Measurements from ENCODE around the gene BBS12. TPM values are rescaled to one million over a fixed set of nuclear protein-coding genes. Genes with fewer than 3 reads are reported as not detected.

BBS12 gene
- total RNA-seq, 2 donors from 2014 or later = 1.0 to 2.2 TPM

- ATAC-seq = peak in 1 of 2 donors; percentile 46
- H3K36me3 Mint-ChIP-seq = peaks cover 12% of the 10 kb centered on the region
These were observed 27.5 kb upstream of the BBS12 start for GRCh38 chr4:122705009-122705408.

DNA sequence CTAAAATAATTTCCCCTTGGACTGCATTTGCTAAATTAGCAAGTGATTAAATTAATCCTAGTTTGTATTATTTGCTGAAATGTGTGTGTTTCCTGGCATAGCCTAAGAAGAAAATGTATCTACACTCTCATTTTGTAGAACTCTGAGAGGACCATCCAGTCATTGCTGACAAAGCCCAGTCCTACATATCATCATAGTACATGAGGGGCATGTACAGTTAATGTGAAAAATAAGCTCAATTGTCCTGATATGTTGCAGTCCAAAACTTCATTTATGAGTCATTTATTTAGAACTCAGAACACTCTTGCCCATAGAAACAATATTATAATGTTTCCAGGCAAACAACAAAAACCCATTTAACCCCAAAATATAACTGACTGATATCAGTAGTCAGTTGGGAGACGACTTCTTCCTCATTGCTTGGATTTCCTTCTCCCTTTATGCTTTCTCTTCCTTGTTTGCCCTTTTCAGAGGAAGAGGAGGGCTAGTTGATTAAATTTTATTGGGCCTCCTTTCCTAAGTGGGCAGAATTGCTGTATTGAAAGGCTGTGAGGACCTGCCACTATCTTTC, 26.9 kb upstream of the BBS12 start:
- Mint-ChIP-seq H3K27ac (peak overlapping the region in 1 of 2 donors; percentile 65), H3K4me1 (ENCODE audit: low read depth in 2 of 2) (peaks cover 6 to 35% of the 10 kb centered on the region in 2 donors), H3K4me3 (peak overlapping the region; percentile 54), H3K27me3 (peaks cover 14 to 21% of the 10 kb centered on the region in 2 donors), H3K36me3 (peaks cover 12% of the 10 kb centered on the region), H3K9me3 (peaks cover 2% of the 10 kb centered on the region)
- ATAC-seq (peak in 1 of 2 donors; percentile 55), DNase-seq (ENCODE audit: low spot score) (no peak)

More at GRCh38 chr4:122705009-122705408, 27.5 kb upstream of the BBS12 start:
- H3K4me3 Mint-ChIP-seq = peak overlapping the region; percentile 69
- peak overlapping the region; percentile 8 to 65 for H3K27ac Mint-ChIP-seq
- H3K27me3 Mint-ChIP-seq = peaks cover 8 to 16% of the 10 kb centered on the region in 2 donors
- peaks cover 2% of the 10 kb centered on the region for H3K9me3 Mint-ChIP-seq
- H3K4me1 Mint-ChIP-seq (ENCODE audit: low read depth in 2 of 2) = peaks cover 6 to 33% of the 10 kb centered on the region in 2 donors
- DNase-seq (ENCODE audit: low spot score) = no peak

- Mint-ChIP-seq H3K9me3 (peaks cover 2% of the 10 kb centered on the region), H3K4me1 (ENCODE audit: low read depth in 2 of 2) (peaks cover 6 to 38% of the 10 kb centered on the region in 2 donors), H3K4me3 (peak overlapping the region; percentile 54), H3K27ac (peak overlapping the region in 1 of 2 donors; percentile 65), H3K27me3 (peaks cover 20 to 22% of the 10 kb centered on the region in 2 donors), H3K36me3 (peaks cover 7% of the 10 kb centered on the region)
- no peak for DNase-seq (ENCODE audit: low spot score)
- ATAC-seq = no peak
These were observed 26.0 kb upstream of the BBS12 start for GRCh38 chr4:122706511-122706910.

DNA sequence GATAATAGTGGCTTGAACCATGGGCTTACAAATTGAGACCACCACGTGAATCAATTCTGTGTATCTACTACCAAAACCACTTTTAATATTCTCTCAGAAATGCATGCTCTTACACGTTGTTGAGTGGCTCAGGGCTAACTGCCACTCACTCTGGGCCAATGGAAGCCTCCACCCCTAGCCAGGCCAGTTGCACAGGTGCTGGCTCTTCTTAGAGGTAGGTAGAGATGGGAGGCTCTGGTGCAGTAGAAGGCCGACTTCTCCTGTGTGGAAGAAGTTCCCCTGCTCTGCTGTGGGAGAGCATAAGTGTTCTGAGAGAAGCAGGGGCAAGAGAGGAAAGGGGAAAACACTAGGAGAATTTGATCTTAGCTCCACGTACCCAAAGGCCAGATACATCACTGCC, 25.0 kb upstream of the BBS12 start:
- peaks cover 6 to 47% of the 10 kb centered on the region in 2 donors for H3K4me1 Mint-ChIP-seq (ENCODE audit: low read depth in 2 of 2)
- H3K9me3 Mint-ChIP-seq = peaks cover 2% of the 10 kb centered on the region
- ATAC-seq = no peak
- DNase-seq (ENCODE audit: low spot score) = no peak
- H3K27me3 Mint-ChIP-seq = peaks cover 22% of the 10 kb centered on the region in 2 donors
- peaks cover 8% of the 10 kb centered on the region for H3K36me3 Mint-ChIP-seq
- H3K27ac Mint-ChIP-seq = peak overlapping the region in 1 of 2 donors; percentile 70
- H3K4me3 Mint-ChIP-seq = peak overlapping the region; percentile 59

- H3K4me3 Mint-ChIP-seq = no peak overlapping the region
- no peak for ATAC-seq
- H3K36me3 Mint-ChIP-seq = peaks cover 11% of the 10 kb centered on the region
- DNase-seq (ENCODE audit: low spot score) = no peak
- H3K27ac Mint-ChIP-seq = no peak overlapping the region
- H3K27me3 Mint-ChIP-seq = peaks cover 26 to 28% of the 10 kb centered on the region in 2 donors
- H3K4me1 Mint-ChIP-seq (ENCODE audit: low read depth in 2 of 2) = peaks cover 6 to 50% of the 10 kb centered on the region in 2 donors
- H3K9me3 Mint-ChIP-seq = peaks cover 2% of the 10 kb centered on the region
These were observed 23.3 kb upstream of the BBS12 start for GRCh38 chr4:122709236-122709635.

DNA sequence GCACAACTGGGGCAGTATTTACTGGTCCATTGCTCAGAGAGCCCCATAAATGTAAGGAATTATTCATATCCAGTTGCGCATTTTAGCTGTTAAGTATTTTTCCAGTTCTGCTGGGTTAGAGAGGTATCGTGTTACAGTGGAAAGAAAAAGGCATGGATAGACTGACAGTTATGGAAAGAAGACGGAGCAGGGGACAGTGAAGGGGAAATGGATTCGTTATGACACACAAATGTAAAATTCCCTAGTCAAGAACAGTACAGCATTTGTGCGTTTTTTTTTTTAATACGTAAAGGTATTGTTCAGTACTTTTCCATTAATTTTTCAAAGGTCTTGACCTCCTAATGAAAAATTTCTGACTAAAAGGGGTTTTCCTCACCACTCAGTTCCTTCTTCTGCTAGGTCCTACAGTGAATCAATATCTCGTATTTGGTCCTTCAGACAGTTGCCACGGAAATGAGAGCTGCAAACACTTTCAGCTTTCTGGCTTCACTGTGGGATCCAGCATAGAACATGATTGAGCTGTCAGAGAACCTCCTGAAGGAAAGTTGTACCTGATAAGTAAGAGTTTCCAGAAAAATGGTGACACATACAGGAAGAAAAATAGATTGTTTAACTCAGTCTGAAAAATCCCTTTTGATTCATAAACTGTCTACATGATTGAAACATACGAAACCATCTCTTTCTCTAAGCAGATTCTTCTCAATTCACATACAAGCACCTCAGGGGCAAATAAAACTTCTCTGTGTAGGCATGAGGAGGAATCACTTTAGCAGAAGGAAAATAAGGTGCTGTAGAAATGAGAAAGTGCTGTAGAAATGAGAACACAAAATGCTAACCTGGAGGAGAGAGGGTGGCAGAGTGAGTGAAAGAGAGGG, 21.8 kb upstream of the BBS12 start:
- no peaks in the 10 kb centered on the region for H3K9me3 Mint-ChIP-seq
- peak overlapping the region; percentile 77 for H3K4me3 Mint-ChIP-seq
- H3K27ac Mint-ChIP-seq = peak overlapping the region; percentile 65 to 83
- peaks cover 3 to 45% of the 10 kb centered on the region in 2 donors for H3K4me1 Mint-ChIP-seq (ENCODE audit: low read depth in 2 of 2)
- H3K36me3 Mint-ChIP-seq = peaks cover 4% of the 10 kb centered on the region
- peak; percentile 65 to 83 for ATAC-seq
- DNase-seq (ENCODE audit: low spot score) = no peak
- H3K27me3 Mint-ChIP-seq = peaks cover 21 to 26% of the 10 kb centered on the region in 2 donors

- Mint-ChIP-seq H3K9me3 (no peaks in the 10 kb centered on the region), H3K4me3 (peak overlapping the region; percentile 78), H3K27ac (peak overlapping the region in 1 of 2 donors; percentile 70), H3K36me3 (peaks cover 4% of the 10 kb centered on the region), H3K27me3 (peaks cover 22 to 26% of the 10 kb centered on the region in 2 donors), H3K4me1 (ENCODE audit: low read depth in 2 of 2) (peaks cover 3 to 41% of the 10 kb centered on the region in 2 donors)
- DNase-seq (ENCODE audit: low spot score) = no peak
- ATAC-seq = no peak
These were observed 20.6 kb upstream of the BBS12 start for GRCh38 chr4:122711919-122712318.

DNA sequence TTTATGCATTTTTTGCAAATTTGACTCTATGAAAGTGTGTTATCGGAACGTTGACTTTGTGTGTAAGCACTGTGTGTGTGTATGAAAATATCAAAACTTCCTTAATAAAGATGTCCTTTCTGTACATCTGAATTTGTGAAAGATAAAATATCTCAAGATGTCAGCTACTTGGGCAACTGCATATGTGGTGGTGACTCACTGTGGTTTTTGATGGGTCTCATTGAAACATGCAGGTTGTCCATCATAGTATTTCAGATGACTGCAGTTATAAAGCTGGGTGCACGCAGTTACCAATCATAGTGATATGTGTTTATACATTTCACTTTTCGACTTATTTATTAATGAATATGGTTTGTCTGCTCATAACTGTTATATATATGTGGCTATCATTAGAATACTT, 19.7 kb upstream of the BBS12 start:
- H3K9me3 Mint-ChIP-seq = no peaks in the 10 kb centered on the region

DNA sequence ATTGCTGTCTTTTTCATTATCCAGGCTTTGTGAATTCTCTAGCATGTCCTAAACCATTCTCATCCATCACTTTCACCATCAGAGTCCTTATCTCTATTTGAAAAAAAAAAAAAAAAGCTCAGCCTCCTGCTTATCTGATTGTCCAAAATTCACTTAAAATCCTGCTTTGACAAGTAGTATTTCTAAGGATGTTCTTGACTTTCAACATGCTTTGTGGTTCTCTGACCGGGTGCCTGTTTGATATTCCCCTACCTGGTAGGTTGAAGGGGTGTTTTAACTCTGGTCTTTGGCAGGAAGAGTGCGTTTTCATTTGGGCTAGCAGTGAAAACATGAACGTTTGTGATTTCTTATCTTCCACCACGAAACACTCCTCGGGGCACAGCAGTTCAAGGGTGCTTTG, 17.3 kb upstream of the BBS12 start:
- Mint-ChIP-seq H3K27me3 (peaks cover 16 to 26% of the 10 kb centered on the region in 2 donors), H3K4me3 (peak overlapping the region; percentile 45), H3K4me1 (ENCODE audit: low read depth in 2 of 2) (peaks cover 3 to 31% of the 10 kb centered on the region in 2 donors), H3K27ac (no peak overlapping the region), H3K9me3 (no peaks in the 10 kb centered on the region), H3K36me3 (peaks cover 4% of the 10 kb centered on the region)
- ATAC-seq (no peak), DNase-seq (ENCODE audit: low spot score) (no peak)

More for the DNA sequence above, 19.7 kb upstream of the BBS12 start:
- Mint-ChIP-seq H3K27ac (peak overlapping the region; percentile 17 to 70), H3K4me1 (ENCODE audit: low read depth in 2 of 2) (peaks cover 3 to 36% of the 10 kb centered on the region in 2 donors), H3K36me3 (peaks cover 4% of the 10 kb centered on the region), H3K27me3 (peaks cover 22 to 23% of the 10 kb centered on the region in 2 donors), H3K4me3 (peak overlapping the region; percentile 78)
- peak in 1 of 2 donors; percentile 67 for ATAC-seq
- DNase-seq (ENCODE audit: low spot score) = no peak

GRCh38 chr4:122716825-122717448, 15.6 kb upstream of the BBS12 start:
- Mint-ChIP-seq H3K27ac (no peak overlapping the region), H3K4me3 (no peak overlapping the region), H3K36me3 (peaks cover 4% of the 10 kb centered on the region), H3K4me1 (ENCODE audit: low read depth in 2 of 2) (peaks cover 0 to 14% of the 10 kb centered on the region in 2 donors), H3K9me3 (no peaks in the 10 kb centered on the region), H3K27me3 (peaks cover 5 to 16% of the 10 kb centered on the region in 2 donors)
- ATAC-seq (peak; percentile 81 to 82), DNase-seq (ENCODE audit: low spot score) (peak; percentile 77)

- Mint-ChIP-seq H3K36me3 (no peaks in the 10 kb centered on the region), H3K4me3 (no peak overlapping the region), H3K27me3 (peaks cover 3 to 14% of the 10 kb centered on the region in 2 donors), H3K9me3 (no peaks in the 10 kb centered on the region), H3K4me1 (ENCODE audit: low read depth in 2 of 2) (peaks cover 0 to 5% of the 10 kb centered on the region in 2 donors), H3K27ac (no peak overlapping the region)
- DNase-seq (ENCODE audit: low spot score) (no peak), ATAC-seq (no peak)
These were observed 14.2 kb upstream of the BBS12 start for GRCh38 chr4:122718281-122718680.

DNA sequence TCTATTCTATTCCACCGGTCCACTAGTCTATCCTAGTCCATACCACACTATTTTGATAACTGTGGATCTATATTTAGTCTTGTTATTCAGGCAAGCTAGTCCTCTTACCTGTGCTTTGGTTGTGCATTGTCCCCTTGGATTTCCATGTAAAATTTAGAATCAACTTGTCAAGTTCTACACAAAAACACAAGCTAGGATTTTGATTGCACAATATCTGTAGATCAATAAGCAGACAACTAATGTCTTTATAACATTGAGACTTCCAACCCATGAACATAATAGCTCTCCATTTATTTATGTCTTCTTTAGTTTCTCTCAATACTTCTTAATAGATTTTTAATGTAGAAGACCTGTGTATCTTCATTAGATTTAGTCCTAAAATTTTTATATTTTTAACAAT, 10.2 kb upstream of the BBS12 start:
- Mint-ChIP-seq H3K27me3 (peaks cover 20 to 26% of the 10 kb centered on the region in 2 donors), H3K27ac (no peak overlapping the region), H3K9me3 (no peaks in the 10 kb centered on the region), H3K4me3 (no peak overlapping the region), H3K36me3 (no peaks in the 10 kb centered on the region), H3K4me1 (ENCODE audit: low read depth in 2 of 2) (no peaks in the 10 kb centered on the region)
- DNase-seq (ENCODE audit: low spot score) (no peak), ATAC-seq (no peak)

DNA sequence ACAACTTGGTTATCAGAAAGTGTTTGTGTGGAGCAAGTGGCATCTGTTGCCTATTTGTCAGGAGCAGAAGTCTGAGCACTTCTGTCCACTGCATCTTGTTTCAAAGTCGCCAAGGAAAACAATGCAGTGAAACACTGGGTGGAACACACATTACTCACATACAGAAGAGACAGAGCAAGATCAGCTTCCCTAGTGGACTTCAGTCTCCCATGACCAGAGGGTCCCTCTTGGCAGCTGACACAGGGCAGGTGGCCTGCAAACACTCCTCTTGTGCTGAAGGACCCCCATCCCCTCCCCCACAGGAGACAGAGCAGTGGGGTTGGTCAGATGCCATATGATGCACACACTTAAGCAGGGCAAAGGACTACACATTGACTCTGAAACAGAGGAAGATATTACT, 3.6 kb upstream of the BBS12 start:
- H3K9me3 Mint-ChIP-seq = no peaks in the 10 kb centered on the region
- H3K27ac Mint-ChIP-seq = no peak overlapping the region
- H3K4me3 Mint-ChIP-seq = no peak overlapping the region
- peaks cover 11 to 13% of the 10 kb centered on the region in 2 donors for H3K4me1 Mint-ChIP-seq (ENCODE audit: low read depth in 2 of 2)
- no peak for ATAC-seq
- H3K36me3 Mint-ChIP-seq = no peaks in the 10 kb centered on the region
- H3K27me3 Mint-ChIP-seq = peaks cover 9 to 17% of the 10 kb centered on the region in 2 donors
- DNase-seq (ENCODE audit: low spot score) = no peak

Data from natural killer cell treated with Interleukin-12 subunit alpha and Interleukin-12 subunit beta and Interleukin-15 and Interleukin-18, amount 100 ng/mL, for 72 hours (primary cell).